Heart left ventricle (tissue), 13 donors: ENCODE data around the gene SUGCT.

Source experiments
- POLR2A ChIP-seq, 2 donors: fragments of 450-650 bp; IDR thresholded peaks; one replicate each; pipeline ENCODE4 v1.6.1; 2017; ENCODE audit warnings: antibody characterized with exemption in 2 of 2, mild to moderate bottlenecking in 2 of 2, moderate library complexity in 2 of 2
- TF ChIP-seq, protein P1 (sequence below), 12 donors: fragments of 200-600 bp; sonication (generic) in 4 of 12; IDR thresholded peaks; one replicate each; pipeline versions ENCODE4 v1.5.0 to v1.8.0; 2018 to 2022; ENCODE audit warnings: antibody characterized with exemption in 12 of 12, mild to moderate bottlenecking in 5 of 12
- donor health status: ischemic (EF 13 %, LVEDD 7.1; RV severe dilation, severe dysfunction).
- donor health status: DM: no; HTN: yes; CAD: no.
- donor health status: DM: no; HTN: no; CAD: no.
- donor health status: ischemic (EF 25% LVEDD 6.9; RV normal size, moderate dysfunction).
- donor health status: ischemic (EF 25% LVEDD 5.7; RV mildly dilated, moderate dysfunction).
- donor health status: ischemic (EF 35%, LVEDD 5.7; RV mildly dilated, moderate dysfunction).
- donor health status: nonischemic (EF 11% LVEDD 7.7; RV severe dilation, severe dysfunction).
- donor health status: DM: yes; HTN: yes; CAD: no.
- donor health status: PGD.
- donor health status: ischemic (EF 29% LVEDD 5.4; RV normal size, mild dysfunction).
- donor health status: nonischemic (EF 23%, LVEDD 6.1; RV moderate dilation, normal function).

DNA sequence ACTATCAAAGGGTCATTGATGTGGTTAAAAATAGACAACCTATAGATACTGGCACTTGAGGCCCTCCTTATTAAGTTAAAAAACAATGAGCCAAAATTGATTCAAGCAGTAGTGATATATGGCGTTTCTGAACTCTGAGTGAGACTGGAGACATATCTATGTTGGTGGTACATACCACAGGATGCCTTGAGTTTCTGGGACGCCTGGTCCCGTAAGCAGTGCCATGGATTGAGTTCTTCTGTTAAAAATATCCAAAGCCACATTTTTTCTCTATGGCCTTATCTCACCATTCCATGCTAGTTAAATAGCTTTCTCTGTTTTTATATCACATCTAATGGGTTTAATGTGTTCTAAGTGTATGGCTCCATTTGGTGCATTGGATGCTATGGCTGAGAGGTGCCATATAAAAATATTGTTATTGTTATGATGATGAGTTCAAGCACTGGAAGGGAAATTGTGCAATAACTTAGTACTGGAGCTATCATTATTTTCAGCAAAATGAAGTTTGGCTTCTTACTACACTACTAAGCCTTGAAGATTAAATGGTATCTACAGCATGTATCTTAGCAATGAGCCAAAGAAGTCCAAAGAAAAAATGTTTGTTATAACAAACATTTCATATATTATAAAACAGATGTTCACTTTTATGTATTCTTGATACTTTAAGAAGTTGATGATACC, 713.9 kb downstream of the SUGCT start:
- TF ChIP-seq POLR2A (IDR thresholded peaks at IDR 0.05) = no peak
- TF ChIP-seq, protein P1, sequence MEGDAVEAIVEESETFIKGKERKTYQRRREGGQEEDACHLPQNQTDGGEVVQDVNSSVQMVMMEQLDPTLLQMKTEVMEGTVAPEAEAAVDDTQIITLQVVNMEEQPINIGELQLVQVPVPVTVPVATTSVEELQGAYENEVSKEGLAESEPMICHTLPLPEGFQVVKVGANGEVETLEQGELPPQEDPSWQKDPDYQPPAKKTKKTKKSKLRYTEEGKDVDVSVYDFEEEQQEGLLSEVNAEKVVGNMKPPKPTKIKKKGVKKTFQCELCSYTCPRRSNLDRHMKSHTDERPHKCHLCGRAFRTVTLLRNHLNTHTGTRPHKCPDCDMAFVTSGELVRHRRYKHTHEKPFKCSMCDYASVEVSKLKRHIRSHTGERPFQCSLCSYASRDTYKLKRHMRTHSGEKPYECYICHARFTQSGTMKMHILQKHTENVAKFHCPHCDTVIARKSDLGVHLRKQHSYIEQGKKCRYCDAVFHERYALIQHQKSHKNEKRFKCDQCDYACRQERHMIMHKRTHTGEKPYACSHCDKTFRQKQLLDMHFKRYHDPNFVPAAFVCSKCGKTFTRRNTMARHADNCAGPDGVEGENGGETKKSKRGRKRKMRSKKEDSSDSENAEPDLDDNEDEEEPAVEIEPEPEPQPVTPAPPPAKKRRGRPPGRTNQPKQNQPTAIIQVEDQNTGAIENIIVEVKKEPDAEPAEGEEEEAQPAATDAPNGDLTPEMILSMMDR (IDR thresholded peaks at IDR 0.05) = no peak
